IPS DF 19.7 (cell line): ENCODE data around the gene AURKB.
"Not testable (repeated sequence)": the region's sequence is repeated elsewhere in the genome, so short reads cannot be mapped to it uniquely, and the experiment has no call there.

ENCODE experiments used
- DNase-seq: peaks from one replicate; pipeline ENCODE4 v3.0.0-alpha.2; 2013; ENCODE audit warnings: low read depth, low spot score

The AURKB gene

DNA sequence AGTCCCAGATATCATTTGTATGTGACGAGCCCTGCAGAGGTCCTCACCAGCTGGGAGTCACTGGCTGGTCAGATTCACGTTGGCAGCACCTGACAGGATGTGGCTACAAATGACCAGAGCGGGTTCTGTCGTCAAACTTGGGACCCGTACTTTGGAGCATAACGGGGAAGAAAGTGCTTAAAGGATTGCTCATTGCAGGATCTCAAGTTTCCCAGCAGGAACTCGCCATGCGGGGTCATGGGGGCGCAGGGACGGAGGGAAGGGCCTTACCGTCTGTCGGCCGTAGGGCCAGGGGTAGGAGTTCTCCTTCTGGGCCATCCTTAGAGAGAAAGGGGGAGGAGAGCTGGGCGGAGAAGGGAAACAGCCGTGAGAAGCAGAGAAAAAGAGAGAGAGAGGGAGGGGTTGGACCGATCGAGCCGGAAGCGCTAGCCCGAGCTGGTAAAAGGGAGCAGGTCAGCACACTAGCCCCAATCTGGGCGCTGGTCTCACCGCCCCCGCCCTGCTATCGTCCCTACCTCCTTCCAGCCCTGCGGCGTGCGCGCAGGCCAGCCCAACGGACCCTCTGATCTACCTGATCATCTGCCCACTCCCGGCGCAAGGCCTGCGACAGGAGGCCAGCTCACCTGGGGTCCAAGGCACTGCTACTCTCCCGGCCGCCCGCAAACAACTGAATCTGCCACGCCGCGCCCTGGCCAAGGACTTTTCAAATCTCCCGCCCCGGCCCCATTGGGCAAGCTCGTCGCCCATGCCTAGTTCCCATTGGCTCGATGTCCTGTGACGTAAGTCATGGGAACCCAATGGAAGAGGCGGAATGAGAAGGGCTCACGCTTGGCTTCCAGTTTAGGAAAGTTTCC, at the start of gene AURKB:
Gene AURKB, minus strand, starts transcription at position 669 of the 854 bp plus-strand sequence. Its CDS starts 351 bp downstream, at position 318.
- no peak for DNase-seq

DNA sequence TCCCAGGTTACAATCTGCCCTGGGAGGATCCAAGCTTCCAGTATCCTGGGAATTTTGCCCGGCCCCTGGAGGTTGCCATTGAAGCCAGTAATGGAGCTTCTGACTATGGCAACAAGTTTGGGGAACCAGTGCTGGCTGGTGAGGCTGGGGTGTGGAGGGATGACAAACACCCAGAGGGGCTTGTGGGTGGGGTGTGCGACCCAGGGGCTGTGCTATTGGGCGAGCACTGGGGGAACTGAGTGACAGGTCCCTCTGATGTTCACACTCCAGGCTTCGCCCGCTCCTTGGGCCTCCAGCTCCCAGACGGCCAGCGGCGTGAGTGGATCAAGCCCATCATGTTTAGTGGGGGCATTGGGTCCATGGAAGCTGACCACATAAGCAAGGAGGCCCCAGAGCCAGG, 47.4 kb upstream of the AURKB start:
- DNase-seq, result no peak

DNA sequence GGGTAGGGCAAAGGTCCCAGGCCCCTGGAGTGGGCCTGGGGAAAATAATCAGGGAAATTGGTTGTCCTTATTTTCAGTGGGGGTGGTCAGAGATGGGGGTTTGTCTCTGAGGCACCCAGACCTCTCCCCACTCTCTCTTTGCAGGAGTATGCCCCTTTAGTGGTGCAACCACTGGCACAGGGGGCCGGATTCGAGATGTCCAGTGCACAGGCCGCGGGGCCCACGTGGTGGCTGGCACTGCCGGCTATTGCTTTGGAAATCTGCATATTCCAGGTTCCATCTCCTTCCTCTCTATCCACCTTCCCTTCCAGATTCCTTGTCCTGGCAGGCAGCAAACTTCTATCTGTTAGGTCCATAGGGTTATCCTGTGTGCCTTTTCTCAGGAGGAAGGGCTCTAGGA, 46.3 kb upstream of the AURKB start:
- no peak for DNase-seq

- DNase-seq, result no peak
Measured at GRCh38 chr17:8256291-8256690, 45.9 kb upstream of the AURKB start.

DNA sequence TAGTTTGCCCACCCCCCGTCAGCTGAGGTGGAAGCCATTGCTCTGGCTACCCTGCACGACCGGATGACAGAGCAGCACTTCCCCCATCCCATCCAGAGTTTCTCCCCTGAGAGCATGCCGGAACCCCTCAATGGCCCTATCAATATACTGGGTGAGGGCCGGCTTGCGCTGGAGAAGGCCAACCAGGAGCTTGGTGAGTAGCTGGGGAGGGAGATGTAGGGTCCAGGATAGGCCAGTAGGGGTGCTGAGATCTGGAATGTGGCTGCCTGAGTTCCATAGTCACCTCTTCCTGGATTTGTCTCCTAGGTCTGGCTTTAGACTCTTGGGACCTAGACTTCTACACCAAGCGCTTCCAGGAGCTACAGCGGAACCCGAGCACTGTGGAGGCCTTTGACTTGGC, 45.1 kb upstream of the AURKB start:
- DNase-seq, result no peak

GRCh38 chr17:8254881-8255280, 44.5 kb upstream of the AURKB start:
- DNase-seq, result no peak

- no peak for DNase-seq
Measured at GRCh38 chr17:8253801-8254200, 43.4 kb upstream of the AURKB start.

GRCh38 chr17:8251411-8251810, 41.0 kb upstream of the AURKB start:
- DNase-seq, result not testable (repeated sequence)

GRCh38 chr17:8249621-8250500, 39.5 kb upstream of the AURKB start:
- no peak for DNase-seq

- DNase-seq, result peak; percentile 52
Measured at GRCh38 chr17:8248751-8249607, 38.6 kb upstream of the AURKB start, which contains the start of gene PFAS. PFAS (plus strand) TSS chr17:8249289; CDS start chr17:8253938, 4,649 bp downstream.

- DNase-seq, result no peak
Measured at GRCh38 chr17:8244768-8245167, 34.4 kb upstream of the AURKB start.

DNA sequence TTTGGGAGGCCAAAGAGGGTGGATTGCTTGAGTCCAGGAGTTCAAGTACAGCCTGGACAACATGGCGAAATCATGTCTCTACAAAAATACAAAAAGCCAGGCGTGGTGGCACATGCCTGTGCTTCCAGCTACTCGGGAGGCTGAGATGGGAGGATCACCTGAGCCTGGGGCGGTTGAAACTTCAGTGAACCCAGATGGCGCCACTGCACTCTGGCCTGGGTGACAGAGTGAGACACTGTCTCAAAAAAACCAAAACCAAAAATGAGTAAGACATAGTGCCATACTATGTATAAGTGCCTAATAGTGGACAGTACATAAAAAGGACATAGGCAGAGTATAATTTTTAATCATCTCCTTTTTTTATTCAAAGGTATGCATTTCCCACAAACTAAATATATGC, 33.5 kb upstream of the AURKB start:
- no peak for DNase-seq

DNA sequence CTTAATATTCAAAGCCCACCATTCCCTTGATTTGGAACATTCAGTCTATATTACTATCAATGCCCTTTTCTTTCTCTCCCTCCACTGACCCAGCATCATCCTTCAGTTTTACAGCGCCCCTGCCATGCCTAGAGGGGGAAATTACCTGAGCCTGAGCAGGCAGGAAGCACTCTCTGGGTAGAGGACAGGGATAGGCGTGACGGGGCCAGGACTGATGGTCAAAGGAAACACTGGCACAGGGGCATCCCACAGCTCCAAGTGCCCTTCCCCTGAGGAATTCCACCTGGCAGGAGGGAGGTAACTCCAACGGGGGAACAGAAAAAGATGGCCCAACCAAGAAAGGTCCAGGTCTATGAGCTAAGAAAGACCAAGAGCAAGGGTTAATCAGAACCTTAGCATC, 27.5 kb upstream of the AURKB start:
- no peak for DNase-seq

DNA sequence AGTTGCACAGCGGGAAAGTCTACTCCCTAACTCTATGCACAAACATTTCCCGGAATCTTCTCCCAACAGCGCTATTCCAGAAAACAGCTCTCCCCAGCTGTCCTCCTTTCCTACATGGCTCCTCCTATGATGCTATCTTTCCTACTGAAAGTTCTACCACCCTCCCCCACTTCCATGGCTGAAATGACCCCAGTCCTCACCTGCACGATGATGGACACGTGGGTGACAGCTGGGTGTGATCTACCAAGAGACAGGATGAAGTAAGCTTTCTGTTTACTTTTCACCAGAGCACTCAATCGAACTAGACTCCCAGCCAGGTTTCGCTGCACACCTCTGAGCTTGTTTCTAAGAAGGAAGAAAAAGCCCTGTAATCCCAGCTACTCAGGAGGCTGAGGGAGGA, 26.8 kb upstream of the AURKB start:
- no peak for DNase-seq

- no peak for DNase-seq
Measured at GRCh38 chr17:8235676-8236075, 25.3 kb upstream of the AURKB start.

GRCh38 chr17:8234361-8235270, 24.2 kb upstream of the AURKB start:
- DNase-seq, result no peak

GRCh38 chr17:8231701-8232100, 21.3 kb upstream of the AURKB start:
- no peak for DNase-seq

DNA sequence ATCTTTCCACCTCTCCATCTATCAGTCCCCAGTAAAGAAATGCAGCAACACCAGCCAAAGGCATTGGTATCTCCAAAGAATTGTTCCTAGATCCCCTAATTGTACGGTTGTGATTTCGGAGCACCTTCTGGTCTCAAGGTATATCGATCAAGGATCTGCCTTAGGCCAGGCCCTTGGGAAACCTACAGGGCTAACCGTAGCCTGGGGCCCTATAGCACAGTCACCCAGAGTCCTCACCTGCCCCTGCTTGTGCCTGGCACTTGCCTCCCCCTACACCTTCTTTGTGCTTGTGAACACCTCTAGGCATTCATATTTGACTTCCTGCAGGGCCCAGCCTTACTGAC, 16.8 kb upstream of the AURKB start:
- DNase-seq, result no peak

GRCh38 chr17:8226536-8227237, 16.3 kb upstream of the AURKB start:
- peak; percentile 56 for DNase-seq
